GM19324 (cell line): ENCODE data around the gene BCL11A.

ENCODE experiments used
- ATAC-seq: cut with Tn5 transposase; IDR thresholded peaks from one replicate; pipeline ENCODE4 v1.9.1; 2021; ENCODE audit warnings: mild to moderate bottlenecking, moderate library complexity; ENCODE audit not compliant: unreplicated experiment, low FRiP score

Gene BCL11A

DNA sequence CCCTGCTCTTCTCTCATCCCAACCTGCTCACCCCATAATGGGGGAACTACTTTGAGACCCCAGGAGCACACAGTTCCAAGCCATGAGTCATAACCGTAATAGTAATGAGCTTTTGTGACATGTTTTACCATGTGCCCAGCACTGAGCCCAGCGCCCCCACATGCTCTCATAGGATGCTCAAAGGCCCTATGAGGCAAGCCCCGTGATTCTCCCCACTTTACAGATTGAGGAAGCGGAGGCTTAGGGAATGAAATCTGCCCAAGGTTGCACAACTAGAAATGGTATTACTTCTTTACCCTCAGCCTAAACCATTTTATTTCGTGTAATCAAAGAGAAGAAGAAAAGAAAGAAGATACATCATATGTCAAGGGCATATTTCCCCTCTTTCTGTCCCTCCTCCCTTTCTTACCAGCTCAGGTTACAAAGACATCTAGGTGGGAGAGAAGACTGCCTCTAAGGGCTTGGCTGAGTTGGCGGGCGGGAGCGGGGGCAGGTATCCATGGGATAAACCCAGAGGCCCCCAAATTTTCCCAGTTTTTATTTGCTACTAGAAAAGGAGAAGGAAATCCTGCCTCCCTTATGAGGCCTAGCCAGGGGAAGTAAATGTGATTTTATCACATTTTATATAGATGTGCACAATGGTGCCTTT is 24.2 kb downstream of the BCL11A start:
- ATAC-seq: no peak

DNA sequence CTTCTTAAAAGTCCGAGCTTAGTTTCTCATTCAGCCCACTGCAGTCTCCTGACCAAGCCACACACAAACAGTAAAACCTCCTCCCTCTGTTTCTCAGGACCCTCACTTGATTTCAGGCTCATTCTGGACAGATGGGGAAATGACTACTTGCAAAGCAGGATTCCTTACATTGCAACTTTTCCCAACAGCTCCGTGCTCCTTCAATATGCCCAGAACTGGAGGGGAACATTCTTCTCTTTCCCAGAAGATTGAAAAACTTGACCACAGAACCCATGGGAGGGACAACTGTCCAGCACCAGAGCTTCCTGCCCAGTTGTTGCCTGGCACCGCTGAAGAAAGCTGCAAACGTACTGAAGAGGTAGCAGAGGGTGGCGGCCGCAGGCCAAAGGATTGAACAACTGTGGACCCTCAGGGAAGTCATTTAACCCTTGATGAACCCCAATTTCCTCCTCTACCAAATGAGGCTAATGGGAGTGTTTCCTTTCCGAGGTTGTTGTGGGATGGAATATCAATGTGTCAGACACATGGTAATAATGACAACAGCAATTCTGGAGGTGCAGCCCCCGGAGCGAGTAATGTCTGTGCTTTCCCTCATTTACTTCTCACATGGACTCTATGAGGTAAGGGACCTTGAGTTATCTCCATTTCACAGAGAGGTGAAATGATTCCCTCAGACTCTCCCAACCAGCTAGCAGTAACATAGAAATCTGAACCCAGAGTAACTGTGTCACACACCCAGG is 25.0 kb downstream of the BCL11A start:
- no peak for ATAC-seq

DNA sequence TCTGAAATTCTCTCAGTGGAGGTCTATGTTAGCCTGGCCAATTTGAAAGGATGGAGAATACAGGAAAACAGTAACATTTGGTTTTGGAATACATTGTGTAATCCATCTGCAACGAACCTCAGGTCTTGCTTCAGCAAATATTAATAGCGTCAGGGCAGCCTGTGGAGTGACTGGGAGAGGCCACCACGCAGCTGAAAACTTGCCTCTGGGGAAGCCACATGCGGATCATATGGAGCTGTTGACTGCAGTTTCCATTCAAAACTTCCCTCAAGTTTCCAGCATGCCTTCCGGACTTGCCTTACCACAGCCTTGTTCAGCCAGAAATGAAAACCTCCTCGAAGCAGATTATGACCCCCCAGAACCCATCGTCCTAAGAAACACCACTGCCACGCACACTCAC is 25.7 kb downstream of the BCL11A start:
- no peak for ATAC-seq

DNA sequence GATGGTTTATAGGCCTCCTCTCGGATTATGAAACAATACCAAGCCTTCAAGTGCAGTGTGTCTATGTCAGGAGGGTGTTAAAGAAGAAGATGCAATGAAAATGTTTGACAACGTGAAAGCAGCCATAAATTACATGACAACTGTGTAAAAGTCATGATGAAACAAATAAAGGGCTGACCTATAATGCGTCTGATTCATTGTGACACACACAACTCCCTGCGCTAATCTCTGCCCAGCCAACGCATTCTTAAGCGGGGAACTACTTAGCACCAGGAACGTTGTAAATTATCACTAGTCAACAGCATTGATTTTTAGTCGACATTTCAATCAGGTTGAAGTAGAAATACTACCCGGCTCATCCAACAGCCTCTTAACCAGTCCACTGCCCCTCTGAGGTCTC is 26.8 kb downstream of the BCL11A start:
- ATAC-seq: no peak

DNA sequence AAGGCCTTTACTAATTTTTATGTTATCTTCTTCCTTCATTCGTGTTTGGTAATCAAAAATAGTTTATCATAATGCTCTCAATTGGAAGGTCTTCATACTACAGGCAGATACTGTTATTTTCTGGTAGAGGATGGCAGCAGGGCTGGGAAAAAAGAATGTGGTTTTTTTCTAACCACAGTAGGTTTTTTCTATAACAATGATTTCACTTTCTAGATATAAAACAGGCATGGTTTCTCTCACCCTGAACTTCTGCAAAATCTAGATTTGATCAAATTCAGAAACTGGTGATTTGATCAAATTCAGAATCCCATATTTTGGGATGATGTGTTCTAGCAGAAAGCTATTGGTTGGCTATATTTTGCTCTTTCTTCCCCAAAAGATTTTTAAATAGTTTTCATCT is 27.6 kb downstream of the BCL11A start:
- ATAC-seq: no peak

DNA sequence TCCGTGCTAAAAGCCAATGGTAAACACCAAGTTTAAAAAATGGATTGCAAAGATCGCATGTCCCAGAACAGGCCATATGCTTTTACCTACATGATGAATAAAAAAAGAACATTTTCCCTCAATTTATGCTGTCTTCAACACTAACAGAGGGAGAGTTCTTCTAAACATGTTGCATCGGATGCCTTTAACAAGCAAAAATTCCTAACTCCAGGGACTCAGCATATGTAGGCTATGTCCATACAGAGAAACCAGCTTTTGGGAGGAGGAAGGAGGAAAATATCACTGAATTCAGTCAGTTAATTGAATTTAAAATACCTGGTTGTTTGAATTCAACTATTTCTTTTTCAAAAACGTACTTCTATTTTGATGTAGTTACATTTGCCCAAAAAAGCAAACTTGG is 28.6 kb downstream of the BCL11A start:
- ATAC-seq: no peak

DNA sequence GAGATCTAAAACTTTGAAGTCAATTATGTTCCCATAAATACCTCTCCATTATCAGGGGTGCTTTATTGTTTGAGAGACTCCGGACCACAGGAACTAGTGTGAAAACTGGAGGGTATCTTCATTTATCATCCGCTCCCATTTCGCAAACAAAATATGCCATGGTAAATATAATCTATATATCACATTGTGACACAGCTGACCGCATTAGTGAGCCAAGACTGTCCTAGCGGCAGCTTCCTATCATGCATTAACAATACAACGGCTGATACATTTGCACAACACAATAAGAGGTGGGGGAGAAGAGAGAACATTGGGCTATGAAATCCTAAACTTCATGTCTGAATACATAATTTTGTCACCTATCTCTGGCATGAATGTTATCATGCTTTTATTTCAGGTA is 29.5 kb downstream of the BCL11A start:
- no peak for ATAC-seq

DNA sequence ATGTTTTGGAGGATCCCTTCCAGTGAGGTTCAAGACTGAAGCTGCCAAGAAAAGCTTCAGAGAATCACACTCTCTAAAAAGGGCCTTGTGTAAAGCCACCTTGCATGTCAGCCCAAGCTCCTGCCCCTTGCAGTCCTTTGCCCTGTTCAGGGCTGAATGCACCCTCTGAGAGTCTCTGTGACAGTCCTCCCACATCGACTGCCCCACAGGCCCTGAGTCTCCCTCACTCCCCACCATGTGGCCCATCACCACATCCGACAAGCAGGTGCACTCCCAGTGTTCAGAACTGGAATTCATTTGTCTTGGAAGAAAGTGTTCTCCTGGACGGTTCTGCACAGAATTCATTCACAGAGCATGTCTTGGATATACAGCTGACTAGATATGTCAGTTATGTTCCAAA is 31.0 kb downstream of the BCL11A start:
- no peak for ATAC-seq

DNA sequence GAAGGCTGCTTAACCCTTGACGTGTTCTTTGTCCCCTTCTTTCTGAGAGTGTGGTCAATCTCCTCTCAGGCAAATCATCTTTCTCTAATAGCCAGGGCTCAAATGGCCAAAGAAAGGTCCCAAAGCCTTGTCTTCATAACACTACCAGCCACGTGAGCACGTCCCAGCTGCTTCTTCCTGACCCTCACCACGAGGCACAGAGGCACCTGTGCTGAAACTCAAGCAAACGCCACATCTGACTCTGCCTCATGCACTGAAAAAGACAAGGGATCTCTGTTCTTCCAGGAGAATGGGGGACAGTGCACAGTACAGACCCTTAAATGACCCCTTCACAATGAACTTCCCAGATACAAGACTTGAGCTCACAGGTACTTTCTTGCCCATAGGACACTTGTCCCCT is 31.8 kb downstream of the BCL11A start:
- ATAC-seq: no peak

DNA sequence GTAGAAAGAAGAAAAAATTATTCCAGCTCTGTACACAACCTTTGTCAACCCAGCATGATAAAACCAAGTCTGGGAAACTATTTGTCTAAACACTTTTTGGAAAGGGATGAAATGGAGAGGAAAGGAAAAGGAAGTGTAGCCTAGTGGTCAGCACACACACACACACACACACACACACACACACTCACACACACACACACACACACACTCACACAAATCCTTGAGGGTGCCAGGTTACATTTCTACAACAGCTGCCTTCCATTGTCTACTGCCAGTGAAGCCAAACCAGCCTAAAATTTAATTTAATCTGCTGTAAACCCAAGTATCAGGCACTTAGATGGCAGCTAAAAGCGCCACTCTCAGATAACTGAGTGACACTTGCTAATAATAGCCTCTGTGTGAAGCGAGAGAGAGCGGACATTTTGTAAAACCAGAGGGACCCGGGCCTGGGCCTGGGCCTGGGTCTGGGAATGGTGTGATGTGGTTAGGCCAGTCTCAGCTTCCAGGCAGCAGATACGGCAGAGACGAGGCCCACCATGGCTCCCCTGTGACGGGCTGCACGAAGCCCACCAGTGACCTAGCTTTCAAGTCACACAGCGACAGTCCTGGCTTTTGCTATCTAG is 32.4 kb downstream of the BCL11A start:
- no peak for ATAC-seq

DNA sequence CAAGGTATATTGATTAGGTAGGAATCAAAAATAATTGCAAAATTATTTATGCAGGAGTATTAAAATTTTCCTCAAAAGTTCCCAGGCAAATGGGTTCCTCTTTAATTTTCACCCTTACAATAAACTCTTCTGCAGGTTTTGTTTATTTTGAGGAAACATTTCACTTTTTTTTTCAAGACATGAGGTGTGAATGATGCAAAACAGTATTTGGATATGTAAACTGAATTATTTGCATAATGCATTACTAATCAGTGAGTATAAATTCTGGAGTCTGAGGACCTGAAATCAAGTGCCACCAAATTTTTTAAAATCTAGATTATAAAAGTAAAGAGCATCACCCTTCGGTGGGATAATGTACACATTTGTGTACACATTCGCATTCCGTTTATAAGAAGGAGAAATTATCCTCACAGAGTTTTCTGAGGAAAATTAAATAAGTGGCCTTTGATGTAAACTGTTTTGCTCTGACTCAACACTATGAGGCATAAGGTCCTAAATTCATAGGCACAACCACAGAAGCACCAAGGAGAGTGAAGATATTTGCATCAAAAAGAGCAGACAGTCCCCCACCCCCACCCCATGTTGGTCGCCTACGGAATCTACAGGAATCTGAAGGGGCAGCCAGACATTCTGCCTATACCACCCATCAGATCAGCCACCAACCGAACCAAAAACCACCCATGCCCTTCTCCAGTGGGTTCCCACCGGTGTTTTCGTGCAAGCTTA is 33.1 kb downstream of the BCL11A start:
- no peak for ATAC-seq

DNA sequence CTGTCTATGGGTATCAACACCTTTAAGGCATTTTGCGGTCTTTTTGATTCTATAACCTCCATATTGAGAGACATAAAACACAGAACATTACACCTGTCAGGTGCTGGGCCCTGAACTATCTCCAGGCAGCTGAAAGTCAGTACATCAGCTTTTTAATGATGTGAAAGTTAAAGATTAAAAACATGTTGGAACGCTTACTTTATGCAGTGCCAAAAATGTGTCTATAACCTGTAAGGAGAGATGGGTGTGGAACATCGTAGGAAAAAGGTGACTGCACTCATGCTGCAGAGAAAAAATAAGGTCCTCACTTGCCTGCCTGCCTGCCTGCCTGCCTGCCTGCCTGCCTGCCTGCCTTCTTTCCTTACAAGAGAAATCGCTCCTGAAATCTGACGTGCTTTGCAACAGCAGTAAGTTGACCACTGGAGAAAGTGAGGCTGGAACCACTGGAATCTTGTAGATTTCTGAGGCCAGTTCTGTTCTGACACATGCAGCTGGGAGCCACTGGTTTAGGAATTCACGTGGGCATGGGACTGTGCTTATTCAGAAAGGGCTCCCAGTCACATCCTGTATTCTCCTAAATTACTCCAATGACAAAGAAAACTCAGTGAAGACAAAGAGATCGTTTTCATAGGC is 34.1 kb downstream of the BCL11A start:
- ATAC-seq: no peak

DNA sequence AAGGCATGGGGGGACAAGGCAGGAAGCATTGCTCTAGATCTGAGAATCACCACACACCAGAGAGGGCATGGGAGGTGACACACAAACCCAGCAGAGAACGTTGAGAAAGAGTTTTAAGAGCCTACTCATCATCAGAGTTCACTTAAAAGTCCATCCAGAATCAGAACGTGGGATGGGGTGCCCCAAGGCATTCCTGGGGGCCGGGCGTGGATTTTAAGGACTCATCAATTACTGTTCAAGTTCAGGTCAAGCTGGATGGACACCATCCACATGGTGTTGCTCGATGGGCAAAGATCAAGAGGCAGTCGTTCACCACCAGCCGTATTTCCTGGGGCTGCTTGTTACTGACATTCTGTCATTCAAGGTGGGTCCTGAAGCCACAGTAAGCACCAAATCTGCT is 34.9 kb downstream of the BCL11A start:
- ATAC-seq: no peak

DNA sequence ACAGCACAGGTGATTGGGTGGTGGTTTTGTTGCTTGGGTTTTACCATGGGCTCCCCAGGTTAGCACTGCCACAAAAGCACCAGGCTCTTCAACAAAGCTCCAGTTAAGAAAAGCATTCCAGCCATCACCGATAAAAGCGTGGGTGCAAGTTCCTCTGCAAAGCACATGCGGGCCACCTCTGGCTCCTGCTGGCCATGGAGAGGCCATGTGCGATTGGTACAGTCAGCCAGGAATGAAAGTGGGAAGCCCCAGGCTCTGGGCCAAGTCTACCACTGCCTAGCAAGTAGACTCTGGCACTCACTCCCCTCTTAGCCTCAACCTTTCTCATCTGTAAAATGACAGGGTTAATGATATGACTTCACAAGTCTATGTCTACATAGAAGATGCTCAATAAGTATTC is 36.0 kb downstream of the BCL11A start:
- no peak for ATAC-seq

DNA sequence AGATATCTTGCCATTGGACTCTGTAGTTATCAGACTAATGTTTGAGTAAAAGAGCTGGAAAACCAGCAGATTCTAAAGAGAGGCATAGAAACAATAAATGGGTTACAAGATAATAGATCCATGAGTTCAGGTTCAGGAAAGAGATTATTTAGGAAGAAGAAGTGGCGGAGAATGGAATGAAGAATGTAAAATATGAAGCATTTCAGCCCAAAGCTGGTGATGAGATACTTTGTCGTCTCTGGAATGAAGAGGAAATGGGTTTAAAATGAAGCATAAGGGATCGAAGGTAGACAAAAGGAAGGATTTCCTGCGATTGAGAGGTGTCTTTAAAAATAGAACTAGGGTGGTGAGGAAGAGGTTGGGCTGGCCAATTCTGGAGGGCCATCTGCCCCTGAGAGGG is 36.6 kb downstream of the BCL11A start:
- no peak for ATAC-seq

DNA sequence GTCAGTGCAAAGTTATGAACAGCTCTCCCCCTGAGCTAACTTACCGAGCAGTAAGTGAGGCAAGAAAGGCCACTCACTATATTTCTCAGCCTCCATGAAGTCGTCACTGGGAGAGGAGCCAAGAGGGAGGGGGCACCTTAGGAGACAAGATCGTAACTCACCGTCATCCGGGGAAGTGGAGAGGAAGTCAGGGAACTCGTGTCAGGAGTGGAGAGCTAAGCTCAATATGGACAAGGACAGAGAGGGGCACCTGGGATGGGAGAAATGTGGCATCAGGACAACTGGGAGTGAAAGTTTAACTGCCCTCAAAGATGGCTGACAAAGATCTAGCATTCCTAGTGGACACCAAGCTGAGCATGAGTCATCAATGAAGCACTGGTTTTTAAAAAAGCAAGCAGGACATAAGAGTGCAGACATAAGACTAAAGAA is 37.1 kb downstream of the BCL11A start:
- ATAC-seq: no peak

DNA sequence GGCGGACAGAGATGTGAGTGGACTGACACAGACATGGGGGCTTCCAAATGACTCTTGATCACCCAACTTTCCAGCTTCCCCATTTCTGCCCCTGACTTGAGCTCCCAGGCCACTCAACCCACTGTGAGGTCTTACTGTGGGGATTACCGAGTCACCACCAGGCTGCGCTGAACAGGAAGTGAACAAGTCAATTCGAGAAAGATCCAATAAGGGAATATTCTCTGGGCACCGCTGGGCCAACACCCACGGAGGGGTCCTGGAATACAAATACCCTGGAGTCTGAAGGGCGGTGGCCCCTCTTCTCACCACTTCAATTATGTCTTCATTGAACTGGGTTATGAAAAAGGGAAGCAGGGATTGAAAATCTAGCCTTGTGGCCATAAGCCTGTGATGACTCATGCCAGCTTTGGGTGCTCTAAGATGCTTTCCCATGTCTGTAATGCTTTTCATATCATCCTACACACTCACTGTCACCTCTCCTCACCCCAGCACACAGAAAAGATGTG is 37.7 kb downstream of the BCL11A start:
- peak; percentile 80 for ATAC-seq

DNA sequence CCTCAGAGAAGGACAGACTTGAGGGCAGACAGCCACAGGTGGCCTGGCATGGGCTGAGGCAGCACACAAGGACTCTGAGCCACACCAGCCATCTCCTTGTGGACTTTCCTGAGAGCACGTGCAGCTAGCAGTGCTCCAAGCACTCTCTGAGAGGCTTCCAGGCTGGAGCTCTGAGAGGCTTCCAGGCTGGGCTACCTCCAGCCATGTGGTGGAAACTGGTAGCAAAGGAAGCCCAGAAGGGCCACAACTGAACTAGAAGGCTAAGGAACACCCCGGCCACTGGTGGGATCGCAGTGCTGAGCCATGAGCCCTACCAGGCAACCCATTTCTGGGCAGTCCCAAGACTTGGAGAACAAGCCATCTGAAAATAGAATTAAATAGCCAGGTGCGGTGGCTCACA is 39.5 kb downstream of the BCL11A start:
- ATAC-seq: no peak

DNA sequence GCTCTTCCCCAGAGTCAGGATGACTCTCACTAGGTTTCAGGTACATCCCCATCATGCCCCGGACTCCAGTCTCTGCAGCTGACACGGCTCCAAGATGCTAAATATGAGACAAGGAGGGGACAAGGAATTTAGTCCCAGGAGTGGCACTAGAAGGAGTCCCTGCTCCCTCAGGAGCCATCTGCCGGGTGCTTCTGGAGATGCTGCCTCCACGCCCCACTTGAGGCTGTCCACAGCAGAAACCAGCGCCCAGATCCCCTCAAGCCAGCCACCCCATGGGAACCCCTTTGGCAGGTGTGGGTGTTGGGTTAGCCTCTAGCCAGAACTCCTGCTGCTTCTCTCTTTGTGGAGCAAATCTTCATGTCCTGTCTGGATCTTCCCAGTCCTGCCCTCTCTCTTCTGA is 40.3 kb downstream of the BCL11A start:
- no peak for ATAC-seq

DNA sequence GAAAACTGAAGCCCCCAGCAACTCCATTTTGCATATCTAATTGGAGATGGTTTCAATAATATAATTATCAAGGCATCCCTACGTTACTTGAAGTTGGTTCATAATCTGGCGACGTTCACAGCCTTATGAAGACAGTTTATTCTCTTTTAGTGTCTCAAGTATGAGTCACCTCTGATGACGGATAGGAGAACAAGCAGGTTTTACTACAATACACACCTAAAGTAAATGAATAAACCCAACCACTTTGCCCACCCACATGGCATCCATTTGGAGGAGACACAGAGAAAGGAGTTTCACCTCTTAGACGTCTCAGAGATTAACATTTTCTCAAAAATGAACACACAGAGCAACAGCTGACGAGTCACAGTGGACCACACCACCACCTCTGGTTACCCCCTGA is 40.8 kb downstream of the BCL11A start:
- ATAC-seq: no peak
